ENCODE results near the gene MBNL2.

MBNL2 gene

DNA sequence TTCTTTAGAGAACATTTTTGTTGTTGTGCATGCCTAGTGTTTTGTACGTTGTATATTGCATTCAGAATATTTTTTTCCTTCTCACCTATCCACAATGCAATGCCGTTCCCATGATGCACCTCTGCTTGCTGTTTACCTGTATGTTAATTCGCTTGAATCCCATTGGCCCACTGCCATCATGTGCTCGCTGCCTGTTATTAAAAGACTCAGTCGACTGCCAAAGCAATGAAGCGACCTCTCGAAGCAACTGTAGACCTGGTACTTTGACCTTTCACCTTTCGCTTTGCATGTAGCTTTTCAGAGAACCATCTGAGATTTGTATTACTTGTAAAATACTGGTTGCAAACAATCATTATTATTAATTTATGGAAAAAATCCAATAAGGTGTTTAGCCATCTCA is 134.5 kb downstream of the MBNL2 start:
- DNase-seq, result no peak

DNA sequence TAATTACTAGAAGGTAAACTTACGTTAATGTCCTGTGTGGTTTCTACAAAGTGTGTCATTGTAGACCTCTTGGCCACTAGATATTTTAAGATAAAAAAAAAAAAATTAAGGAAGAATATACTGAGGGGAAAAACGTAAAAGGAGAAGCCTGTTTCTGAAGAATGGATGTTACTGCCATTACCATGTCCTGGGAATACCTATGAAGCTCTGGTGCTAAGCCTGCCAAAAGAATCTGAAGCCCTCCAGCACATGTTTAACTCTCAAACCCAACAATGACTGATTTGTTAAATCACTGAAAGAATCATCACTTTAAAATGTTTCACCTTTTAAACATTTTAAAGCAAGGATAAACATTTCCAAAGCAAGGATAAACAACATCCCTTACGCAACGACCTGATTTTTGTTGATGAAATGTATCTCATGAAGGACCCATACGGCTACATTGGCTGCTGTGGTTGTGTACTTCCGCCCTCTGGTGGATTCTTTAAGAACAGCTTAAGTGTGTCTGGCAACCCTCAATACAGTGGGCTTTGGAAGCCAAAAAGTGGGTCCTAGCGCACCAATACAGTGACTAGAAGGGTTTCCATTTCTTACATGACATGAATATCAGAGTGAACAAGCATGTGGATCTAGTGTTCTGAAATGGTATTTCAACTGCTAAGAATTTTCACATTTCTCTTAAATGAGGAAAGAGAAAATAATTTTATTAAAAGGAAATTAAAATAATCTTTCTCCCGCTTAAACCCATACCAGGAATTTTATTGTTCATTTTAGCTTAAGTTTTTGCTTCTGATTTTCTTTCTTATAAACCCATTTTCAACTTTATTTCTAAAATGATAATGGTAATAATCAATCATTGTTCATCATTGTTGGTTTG is 137.3 kb downstream of the MBNL2 start:
- DNase-seq, result peak; percentile 26

DNA sequence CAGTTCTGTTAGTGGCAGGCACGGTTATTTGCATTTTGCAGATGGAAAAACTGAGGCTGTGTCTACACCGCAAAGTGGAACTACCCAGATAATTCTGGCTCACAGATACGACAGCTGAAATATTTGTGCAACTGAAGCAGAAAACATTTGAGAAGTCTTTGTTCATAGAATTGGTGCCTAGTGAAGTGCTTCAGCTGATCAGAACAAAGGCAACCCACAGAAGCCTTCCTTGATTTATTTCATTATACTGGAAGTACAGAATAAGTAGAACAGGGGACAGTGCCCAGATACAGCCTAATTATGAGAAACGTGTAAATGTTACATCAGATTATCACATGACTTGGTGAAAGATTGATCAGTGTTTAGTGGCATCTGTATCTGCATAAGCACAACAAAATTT is 138.5 kb downstream of the MBNL2 start:
- no peak for DNase-seq

DNA sequence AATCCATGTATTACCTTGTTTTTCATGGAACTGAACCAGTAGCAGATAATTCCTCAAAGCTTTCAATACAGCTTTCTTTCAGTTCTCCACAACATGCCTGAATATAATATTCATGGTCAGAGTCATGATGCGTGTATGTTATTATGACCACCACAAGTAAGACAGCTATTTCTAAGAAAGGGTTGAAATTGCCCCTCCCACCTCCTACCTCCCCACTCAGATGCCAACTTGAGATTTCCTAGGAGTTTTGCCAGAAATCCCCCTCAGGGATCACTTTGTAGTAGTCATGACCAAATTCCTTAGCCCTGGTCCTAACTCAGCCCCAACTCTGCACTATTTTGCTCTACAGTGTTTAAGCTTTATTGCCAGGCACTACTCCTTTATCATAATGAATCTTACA is 141.9 kb downstream of the MBNL2 start:
- DNase-seq, result no peak

DNA sequence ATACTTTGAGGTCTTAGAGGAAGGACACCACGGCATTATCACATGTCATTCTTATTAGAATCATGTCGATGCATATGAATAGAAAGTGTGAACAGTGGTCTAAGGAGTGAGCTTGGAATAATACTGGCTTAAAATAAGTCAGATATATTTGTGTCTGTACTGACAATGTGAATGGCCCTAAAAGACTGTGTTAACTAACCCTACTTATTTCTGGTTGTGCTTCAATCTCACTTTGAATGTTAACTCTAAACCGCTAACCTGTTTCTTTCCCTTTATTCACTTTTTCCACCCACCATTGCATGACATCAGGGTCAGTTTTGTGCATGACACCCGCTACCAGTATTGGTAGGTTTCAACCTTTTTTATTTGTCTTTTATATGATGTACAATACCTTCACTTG is 142.7 kb downstream of the MBNL2 start:
- no peak for DNase-seq

DNA sequence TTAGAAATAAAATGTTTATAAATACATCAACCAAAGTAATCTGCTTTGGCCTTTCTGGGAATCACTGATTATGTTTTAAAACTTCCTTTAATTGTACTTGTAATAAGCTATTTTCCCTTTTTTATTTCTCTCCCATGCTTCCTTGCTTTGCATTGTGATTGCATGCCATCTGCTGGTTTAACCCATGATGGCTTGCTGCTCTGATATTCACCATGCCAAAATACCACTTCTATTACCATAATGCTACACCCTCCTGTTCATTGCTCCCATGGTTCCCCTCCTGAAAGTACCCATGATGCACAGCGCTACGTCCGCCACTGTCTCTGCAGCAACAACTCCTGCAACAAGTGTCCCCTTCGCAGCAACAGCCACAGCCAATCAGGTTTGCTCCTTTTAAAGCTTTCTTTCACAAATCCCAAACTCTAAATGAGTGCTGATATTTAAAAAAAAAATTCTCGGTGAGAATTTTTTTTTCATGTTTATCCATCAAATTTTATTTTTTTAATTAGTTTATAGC is 144.1 kb downstream of the MBNL2 start:
- DNase-seq, result no peak

DNA sequence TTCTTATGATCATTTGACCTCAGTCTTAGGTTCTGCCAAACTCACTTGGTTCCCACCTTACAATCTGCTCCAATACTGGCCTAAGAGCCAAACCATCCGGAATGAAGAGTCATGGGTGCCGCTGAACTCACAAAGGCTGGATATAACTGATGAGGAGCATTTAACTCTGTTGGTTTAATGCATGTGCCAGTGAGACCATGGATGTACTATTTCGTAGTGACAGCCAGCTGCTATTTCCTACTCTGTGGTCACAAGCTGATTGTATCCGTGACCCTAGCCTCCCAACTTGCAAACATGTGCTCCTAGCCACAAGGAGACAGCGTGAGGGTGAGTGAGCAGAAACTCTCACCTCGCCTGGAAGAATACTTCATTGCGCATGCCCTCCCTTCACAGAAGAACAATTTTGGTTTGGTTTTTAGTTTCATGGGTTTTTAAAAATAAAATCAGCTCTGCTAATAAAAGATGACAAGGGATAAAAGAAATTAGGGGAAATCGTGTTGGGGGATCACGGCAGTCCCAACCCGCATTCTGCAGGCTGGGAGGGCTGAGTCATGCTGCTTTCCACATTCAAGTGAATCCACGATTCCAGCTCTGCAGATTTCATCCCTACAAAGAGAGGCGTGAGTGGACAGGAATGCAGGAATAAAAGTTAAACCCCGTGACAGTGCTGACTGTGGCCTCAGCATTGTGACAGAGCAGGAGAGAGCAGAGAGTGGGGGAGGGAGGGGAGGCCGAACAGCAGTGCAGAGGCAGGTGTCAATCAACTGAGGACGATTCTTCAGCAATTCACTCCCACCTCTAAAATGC is 145.1 kb downstream of the MBNL2 start:
- DNase-seq, result no peak

DNA sequence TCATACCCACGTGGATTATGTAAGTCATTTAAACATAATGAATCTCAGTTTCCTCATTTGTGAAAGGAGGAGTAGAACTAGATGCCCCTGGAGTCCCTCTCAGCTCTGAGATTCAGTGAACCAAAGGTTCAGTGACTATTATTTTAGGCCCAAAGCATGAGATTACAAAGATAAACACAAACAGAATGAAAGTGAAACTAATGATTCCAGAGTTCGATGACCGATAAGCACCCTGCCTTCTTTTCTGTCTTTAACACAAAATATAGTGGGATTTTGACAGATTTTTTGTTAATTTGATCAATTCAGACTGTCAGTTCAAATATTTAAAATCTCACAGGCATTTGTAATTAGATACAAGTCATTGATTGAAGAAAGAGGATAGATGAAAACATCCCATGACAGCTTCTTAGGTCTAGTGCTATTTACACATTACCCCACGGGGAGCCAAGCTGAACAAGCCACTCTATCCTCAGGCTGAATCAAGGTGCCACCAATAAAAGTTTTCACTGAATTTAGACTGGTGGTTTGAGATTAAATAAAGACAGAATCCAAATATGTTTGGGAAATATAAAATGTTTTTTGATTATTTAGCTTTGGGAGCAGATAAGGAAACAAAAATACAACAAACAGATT is 147.2 kb downstream of the MBNL2 start:
- DNase-seq, result peak; percentile 13

DNA sequence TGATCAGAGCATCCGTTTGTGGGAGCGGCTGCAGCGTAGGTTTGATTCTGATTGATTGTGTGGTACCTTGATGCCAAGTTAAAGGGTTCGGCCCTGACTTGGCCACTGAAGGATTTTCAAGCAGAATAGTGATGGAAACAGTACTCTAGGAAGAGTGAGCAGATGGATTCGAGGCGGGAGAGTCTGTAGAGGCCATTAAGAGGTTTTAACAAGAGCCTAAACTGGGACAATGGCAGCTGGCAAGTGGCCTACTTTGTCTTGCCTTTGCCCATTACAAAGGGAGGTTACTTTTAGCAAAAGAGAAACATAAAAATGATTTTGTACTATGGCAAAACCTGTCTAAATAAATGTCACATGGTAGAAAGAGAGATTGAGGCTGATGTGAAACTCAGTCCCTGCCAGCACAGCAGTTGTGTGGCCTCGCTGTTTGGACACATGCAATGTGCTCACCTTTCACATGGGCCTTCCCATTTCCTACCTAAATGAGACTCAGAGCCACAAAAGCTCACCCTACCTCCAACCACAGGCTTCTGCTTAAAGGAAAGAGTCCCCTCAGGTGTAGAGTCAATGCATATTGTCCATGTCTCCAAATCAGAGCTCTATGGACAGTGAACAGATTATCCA is 149.5 kb downstream of the MBNL2 start:
- no peak for DNase-seq

DNA sequence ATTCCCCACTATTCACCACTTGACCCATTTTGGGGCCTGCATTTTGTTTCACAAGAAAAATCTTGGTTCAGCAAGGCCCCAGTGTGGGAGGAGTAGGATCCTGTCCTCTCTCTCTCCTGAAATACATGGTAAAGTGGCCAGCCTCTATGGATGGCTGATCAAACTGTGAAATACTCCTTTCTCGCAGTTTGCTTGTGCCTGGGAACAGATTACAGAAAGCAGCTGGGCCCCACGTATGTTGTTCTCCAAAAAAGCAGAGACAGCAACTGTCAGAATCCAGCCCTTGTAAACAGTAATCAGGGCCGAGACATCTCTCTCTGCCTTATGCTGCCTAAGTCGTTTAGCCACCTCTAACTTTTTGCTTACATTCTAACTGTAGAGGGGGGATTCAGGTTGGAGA is 150.8 kb downstream of the MBNL2 start:
- DNase-seq, result no peak

DNA sequence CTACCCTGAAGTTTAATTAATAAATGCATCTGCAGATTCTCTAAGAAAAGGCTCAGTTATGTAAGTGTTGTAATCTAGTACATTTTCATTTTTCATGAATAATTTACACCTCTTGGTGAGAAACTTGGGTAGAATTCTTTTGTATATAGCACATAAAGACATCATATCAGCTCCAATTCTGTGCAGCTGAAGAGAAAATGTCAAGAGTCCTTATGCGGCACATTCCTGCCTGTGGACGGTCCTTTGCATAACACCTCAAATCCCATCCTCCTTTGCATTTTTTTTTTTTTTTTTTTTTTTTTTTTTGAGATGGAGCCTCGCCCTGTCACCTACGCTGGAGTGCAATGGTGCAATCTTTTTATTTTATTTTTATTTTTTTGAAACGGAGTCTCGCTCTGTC is 151.7 kb downstream of the MBNL2 start:
- no peak for DNase-seq

DNA sequence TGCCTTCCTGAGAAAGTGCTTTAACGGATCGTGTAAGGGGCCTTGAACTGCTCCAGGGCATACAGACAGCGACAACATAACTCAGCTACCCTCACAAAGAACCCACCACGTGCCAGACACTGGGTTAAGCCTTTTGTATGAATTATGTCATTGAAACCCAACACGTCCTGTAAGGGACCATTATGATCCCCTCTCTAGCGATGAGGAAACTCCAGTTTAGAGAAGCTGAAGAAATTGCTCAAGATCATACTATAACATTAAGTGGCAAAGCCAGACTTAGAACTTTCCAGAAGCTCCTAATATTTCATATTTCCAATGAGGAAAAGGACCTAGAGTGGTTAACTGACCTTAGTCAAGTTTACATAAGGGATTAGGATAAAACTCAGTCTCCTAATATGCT is 154.8 kb downstream of the MBNL2 start:
- no peak for DNase-seq

DNA sequence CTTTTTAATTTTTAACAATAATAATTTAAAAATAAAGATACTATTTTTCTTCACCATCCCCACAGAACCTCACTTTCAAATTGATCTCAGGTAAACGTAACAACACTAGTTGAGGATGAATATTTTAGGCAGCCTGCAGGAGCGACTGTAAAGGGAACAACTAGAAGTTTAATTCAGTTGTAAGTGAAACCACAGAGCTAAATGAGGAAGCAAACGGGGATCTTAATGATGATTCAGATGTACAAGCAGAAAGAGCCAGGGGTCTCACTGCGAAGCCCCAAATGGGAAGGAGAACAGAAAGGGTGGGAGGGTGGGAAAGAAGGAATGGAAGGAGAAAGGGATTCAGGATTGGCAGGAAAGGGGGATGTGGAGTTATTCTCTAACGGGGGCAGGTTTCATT is 157.3 kb downstream of the MBNL2 start:
- DNase-seq, result no peak

DNA sequence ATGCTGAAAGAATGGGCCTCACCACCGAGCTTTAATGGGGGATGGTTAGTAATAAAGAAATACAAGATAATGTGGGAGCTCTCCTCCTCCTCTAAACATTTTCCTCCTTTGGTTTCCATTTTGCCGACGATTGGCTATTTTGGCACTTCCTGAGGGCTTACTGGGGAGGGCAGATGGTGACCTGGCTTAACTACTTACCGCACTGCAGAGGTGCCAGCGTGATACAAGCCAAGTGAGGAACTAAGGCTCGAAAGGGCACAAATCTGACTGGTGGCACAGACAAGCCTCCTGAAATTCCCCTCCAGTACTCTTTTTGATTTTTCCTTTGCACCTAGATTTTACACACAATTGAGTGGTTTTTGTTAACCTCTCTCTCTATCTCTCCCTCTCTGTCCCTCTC is 158.6 kb downstream of the MBNL2 start:
- DNase-seq, result no peak

DNA sequence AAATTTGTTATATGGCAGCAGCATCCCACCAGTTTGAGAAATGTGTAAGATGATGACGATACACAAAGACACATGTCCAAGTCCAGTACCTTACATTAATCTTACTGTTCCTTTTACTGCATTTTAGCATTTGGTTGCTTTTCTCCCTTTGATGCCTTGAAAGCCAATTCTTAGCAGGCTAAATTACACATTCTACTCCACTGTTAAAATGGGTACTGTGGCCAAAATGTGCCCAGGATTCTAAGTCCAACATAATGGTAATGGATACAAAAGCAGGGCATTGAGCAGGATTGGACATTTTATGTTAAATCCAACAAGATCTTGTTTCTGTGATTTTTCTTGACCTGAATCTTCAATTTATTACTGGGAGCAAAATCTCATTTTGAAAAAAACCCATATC is 159.1 kb downstream of the MBNL2 start:
- DNase-seq, result no peak

DNA sequence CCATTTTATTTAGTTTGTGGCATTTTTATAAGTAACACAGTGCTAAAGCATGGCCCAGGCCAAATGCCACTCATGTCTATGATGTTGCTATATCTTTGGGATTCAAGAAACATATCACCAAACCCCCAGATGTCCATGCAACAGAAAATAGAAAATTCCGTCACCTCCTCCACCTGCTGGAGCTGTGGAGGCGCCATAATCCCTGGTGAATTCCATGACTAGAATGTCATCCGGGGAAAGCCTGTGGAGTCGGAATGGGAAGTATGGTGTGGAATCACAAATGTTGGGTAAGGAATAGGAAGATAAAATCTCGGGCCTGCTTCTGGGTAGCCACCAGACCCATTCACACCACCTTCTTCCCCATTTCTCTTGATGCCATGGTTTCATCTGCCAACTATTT is 160.1 kb downstream of the MBNL2 start:
- DNase-seq, result no peak

DNA sequence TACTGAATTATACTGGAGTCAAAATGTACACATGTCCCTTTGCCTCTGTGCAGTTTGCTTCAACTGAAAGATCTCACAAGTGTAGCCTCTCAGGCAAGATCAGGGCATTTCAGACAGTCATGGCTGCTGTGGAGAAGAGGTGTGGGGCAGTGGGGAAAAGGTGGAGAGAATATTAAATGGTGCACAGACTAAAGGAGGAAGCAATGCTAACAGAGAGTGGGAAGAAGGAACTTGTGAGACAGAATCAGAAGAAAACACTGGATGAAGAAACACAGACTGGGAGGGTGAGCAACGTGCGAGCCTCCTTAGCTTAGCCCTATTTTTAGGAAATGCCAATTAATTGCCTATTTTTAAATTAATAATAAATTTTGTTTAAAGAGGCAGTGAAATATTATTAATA is 162.2 kb downstream of the MBNL2 start:
- DNase-seq, result no peak

DNA sequence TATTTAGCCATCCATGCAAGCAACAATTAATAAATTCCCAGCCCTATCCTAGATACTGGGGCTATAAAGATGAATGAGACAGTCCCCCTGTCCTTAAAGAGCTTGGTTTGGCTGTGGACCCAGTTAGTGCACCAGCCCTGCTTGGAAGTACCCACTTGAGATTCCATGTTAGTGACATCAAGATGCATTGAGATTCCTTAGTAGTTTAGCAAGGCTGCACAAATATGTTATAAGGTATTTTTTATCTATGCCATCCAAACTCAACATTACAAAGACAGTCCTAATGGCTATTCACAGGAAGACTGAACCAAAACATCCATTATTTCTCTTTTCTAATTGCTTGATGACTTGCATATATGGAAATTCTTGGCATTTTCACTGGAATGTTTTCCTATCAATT is 163.0 kb downstream of the MBNL2 start:
- DNase-seq, result no peak

DNA sequence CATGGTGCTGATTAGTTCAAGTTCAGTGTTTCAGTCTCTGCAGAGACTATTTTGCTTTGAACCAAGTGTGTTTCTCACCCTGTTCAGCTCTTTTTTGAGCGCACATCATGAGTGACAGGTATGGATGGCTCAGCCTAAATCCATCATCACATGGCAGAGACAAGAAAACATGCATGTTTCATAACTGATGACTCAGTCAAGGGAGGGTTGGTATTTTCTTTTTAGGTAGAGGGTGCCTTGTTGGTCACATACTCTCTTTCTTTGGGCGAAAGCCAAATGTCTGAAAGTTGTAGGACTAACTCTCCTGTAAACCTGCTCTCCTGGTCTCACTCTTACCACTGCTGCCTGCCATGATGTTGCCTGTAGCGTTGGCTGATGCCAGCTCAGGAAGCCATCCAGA is 163.7 kb downstream of the MBNL2 start:
- no peak for DNase-seq

DNA sequence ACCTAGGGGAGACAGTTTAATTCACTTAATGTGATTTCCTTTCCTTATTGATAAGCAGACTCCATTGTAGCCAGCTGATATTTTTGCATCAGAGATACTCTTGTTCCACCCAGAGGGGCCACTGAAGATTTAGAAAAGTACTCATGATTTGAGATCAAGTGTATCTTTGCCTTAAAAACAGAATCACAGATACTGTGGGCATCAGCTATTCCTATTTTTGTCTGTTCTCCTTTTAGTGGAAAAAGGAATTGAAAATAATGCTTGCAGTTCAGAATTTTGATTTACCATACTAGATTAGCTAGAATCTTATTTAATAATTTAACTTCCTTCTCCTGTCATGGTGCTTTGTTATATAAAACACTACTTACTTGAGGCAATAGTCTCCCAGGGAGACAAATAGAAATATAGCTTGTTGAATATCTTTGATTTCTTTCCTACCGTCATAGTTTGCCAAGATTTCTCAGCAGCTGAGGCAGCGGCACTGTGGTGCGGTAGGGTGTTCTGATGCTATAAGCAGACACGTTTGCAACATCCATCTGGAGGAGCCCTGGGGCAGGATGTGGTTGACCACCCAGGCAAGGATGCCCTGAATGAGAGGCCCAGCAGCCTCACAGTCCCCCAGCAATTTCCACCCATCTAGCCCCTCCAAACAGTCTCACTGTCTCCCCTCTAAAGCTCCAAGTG is 164.8 kb downstream of the MBNL2 start:
- DNase-seq, result no peak

DNA sequence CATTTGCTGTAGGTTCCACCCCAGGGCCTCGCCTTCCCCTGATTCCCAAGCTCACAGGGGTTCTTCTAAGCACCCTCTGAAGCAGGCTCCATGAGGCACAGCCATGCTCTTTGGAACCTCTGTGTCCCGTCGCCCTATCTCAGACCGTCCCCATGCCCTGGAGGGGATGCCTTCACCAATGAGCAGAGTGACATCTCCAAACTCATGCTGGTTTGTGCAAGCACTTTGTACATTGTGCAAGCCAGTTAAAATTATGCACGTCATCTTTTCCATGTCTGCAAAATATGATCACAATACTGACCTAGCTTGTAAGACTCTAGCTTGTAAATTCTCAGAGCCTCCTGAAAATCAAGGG is 165.3 kb downstream of the MBNL2 start:
- DNase-seq, result no peak

DNA sequence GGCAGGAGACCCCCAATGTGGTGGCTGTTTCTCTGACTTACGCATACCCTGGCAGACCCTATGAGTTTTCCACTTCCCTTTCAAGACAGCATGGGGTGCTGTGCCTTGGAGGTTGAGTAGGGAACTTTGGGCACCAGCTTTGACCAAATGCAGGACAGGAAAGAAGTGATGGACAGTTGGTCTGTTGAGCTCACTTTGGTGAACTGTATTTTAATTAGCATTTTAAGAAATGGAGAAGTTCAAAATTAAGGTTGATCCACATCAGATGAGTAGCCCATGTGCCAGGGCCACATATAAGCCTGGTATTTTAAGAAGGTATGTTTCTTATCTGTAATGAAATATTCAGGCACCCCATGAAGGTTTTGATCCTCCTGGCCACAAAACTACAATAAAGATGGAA is 165.8 kb downstream of the MBNL2 start:
- DNase-seq, result no peak

DNA sequence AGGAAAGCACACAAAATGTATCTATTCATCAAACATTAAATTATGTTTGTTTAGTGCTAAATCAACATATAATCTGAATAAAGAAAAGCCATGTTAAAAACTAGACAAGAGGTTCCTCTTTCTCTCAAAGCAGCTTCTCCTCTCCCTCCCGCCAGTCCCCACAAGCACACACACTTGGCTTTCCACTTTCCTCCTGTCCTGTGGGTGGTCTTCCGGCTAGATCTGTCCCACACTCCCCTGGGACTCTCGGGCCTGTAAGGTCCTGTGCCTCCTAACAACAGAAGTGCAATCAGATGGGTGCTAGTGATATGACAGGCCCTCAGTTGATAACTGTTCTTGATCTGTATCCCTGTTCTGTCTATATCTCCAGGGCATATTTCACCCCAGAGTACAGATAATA is 166.2 kb downstream of the MBNL2 start:
- no peak for DNase-seq
